SK-N-SH (cell line): Measurements from ENCODE around the gene CARD14.

Experiments
- POLR2AphosphoS5 ChIP-seq: IDR thresholded peaks from 2 replicates; pipeline ENCODE4 v1.6.1; 2012; ENCODE audit warnings: low read depth, low read length
- TF ChIP-seq, protein P1 (sequence below): fragments of 200-600 bp; sonication (generic); IDR thresholded peaks from 2 replicates; pipeline ENCODE4 v1.6.1; 2017; ENCODE audit warnings: antibody characterized with exemption, mild to moderate bottlenecking, moderate library complexity

DNA sequence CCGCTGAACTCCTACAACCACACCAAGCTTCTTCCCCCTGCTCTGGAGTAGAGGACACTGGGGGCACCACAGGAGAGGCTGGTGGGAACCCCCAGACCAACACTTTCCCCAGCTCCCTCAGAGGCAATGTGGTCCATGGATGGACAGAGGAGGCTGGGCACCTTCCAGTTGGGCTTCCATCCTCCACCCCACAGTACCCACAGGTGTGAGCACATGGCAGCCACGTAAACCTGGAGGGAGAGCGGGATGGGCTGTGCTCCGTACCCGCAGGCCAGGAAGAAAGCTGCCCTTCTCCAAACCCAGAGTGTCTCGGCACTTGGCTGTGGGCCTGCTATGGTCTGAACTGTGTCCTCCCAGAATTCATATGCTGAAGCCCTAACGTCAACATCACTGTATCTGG is 48.6 kb downstream of the CARD14 start:
- TF ChIP-seq, protein P1, sequence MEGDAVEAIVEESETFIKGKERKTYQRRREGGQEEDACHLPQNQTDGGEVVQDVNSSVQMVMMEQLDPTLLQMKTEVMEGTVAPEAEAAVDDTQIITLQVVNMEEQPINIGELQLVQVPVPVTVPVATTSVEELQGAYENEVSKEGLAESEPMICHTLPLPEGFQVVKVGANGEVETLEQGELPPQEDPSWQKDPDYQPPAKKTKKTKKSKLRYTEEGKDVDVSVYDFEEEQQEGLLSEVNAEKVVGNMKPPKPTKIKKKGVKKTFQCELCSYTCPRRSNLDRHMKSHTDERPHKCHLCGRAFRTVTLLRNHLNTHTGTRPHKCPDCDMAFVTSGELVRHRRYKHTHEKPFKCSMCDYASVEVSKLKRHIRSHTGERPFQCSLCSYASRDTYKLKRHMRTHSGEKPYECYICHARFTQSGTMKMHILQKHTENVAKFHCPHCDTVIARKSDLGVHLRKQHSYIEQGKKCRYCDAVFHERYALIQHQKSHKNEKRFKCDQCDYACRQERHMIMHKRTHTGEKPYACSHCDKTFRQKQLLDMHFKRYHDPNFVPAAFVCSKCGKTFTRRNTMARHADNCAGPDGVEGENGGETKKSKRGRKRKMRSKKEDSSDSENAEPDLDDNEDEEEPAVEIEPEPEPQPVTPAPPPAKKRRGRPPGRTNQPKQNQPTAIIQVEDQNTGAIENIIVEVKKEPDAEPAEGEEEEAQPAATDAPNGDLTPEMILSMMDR: no peak
- no peak for TF ChIP-seq POLR2AphosphoS5
